ENCODE measurements around the gene GRAPL.
"Not testable (repeated sequence)": the region's sequence is repeated elsewhere in the genome, so short reads cannot be mapped to it uniquely, and the experiment has no call there.

GRCh38 chr17:19112459-19112826 lies 14.9 kb upstream of the GRAPL start:
- not testable (repeated sequence) for TF ChIP-seq RELA (CRISPR knock-in tag; IDR thresholded peaks at IDR 0.05; ENCODE audit: borderline replicate concordance); NR2C2 (CRISPR knock-in tag; IDR thresholded peaks at IDR 0.05); ERG (CRISPR knock-in tag; IDR thresholded peaks at IDR 0.05); FOXP1 (CRISPR knock-in tag; IDR thresholded peaks at IDR 0.05; ENCODE audit: borderline replicate concordance); NR1H2 (CRISPR knock-in tag; IDR thresholded peaks at IDR 0.05); IRF1 (CRISPR knock-in tag; IDR thresholded peaks at IDR 0.05); CTCF (IDR thresholded peaks at IDR 0.05); USF2 (CRISPR knock-in tag; IDR thresholded peaks at IDR 0.05); SP1 (CRISPR knock-in tag; conservative IDR thresholded peaks at IDR 0.05); CREM (CRISPR knock-in tag; IDR thresholded peaks at IDR 0.05)

Data from WTC11 (cell line).